SKM-1 treated with dmso at 0.1 percent for 144 hours (cell line): ENCODE data around the gene GXYLT1.
A peak's percentile ranks its signal among the peaks of the same experiment; 100 is the strongest.
"Not testable (repeated sequence)": the region's sequence is repeated elsewhere in the genome, so short reads cannot be mapped to it uniquely, and the experiment has no call there.

Experiments
- DNase-seq: peaks from one replicate; lab custom pipeline; 2025; ENCODE audit not compliant: unreplicated experiment; lab: John Stamatoyannopoulos, UW

Gene GXYLT1, protein sequence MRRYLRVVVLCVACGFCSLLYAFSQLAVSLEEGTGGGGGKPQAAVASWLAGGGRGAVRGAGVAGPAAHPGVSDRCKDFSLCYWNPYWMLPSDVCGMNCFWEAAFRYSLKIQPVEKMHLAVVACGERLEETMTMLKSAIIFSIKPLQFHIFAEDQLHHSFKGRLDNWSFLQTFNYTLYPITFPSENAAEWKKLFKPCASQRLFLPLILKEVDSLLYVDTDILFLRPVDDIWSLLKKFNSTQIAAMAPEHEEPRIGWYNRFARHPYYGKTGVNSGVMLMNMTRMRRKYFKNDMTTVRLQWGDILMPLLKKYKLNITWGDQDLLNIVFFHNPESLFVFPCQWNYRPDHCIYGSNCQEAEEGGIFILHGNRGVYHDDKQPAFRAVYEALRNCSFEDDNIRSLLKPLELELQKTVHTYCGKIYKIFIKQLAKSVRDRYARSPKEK

GRCh38 chr12:42144408-42145196, at the start of gene GXYLT1:
TSS of gene GXYLT1 (minus strand) at chr12:42144874. CDS start at chr12:42144646, 228 bp downstream.
- peak; percentile 66 for DNase-seq

- no peak for DNase-seq
Observed at GRCh38 chr12:42192686-42193085, 48.0 kb upstream of the GXYLT1 start.

DNA sequence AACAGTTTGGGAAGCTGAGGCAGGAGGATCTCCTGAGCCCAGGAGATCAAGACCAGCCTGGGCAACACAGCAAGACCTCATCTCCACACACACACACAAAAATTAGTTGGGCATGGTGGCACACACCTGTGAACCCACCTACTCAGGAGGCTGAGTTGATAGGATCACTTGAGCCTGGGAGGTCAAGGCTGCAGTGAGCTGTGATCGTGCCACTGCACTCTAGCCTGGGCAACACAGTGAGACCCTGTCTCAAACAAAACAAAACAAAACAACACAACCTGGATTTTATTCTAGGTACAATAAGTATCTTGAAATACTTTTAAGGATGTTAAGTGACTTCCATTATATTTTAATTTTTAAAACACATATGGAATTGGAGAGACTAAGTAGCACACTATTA, 47.6 kb upstream of the GXYLT1 start:
- DNase-seq = no peak

DNA sequence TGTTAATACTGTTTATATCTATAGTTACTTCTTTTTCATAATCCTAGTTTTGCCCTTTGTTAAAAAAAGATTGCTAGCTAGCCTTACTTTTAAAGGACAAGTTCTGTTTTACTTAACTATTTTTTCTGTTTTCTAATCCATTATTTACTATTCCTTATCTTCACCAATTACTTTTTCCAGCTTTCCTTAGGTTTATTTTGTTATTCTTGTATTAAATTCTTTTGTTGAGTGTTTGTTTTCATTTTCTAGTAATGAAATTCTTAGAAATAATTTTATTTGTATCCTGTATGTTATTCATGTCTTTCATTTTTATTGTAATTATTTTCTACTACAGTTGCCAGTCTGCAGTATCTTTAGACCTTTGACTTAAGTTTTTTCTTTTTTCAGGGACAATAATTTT, 45.7 kb upstream of the GXYLT1 start:
- no peak for DNase-seq

DNA sequence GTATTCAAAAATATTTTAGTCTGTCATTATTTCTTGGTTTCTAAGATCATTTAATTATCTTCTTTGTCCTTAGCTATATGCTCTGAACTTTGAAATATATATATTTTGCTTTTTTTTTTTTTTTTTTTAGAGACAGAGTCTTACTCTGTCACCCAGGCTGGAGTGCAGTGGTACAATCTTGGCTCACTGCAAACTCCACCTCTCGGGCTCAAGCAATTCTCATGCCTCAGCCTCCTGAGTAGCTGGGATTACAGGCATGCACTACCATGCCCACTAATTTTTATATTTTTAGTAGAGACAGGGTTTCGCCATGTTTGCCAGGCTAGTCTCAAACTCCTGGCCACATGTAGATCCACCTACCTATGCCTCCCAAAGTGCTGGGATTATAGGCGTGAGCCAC, 43.6 kb upstream of the GXYLT1 start:
- not testable (repeated sequence) for DNase-seq

- DNase-seq = no peak
Observed at GRCh38 chr12:42187799-42188198, 43.1 kb upstream of the GXYLT1 start.

DNA sequence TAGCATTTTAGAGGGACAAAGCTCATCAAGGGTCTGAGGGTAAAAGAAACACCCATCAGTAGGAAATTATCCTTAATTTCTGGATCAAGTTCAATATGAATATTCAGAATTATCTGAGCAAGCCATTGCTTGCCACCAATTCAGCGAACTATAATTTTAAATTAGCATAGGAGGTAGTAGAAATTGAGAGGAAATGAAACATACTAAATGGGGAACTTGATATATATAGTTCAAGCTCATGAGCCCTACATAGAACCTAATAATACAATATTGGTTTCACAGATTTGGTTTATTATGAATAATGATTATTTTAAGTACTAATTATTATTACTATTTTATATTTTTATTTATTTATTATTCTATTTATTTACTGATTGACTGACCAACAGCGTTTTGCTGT, 42.1 kb upstream of the GXYLT1 start:
- no peak for DNase-seq

- no peak for DNase-seq
Observed at GRCh38 chr12:42182394-42182793, 37.7 kb upstream of the GXYLT1 start.

- peak; percentile 51 for DNase-seq
Observed at GRCh38 chr12:42180990-42181596, 36.4 kb upstream of the GXYLT1 start.

DNA sequence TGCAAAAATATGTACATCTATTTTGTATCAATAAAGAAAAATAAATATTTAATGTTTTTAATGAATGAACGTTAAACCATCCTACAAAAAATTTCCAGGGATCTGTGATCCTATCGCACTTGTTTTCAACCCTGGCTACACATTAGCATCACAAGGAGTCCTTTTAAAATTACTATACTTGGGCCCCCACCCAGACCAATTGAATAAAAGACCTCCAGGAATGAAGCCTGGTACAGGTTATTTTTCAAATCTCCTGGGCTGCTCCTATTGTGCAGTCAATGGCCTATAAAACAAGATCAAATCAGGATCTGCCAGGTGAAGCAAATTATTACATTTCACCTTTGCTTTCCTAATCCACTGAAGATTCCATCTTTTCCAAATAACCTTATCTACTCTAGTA, 33.4 kb upstream of the GXYLT1 start:
- DNase-seq = no peak

GRCh38 chr12:42174978-42175377, 30.3 kb upstream of the GXYLT1 start:
- DNase-seq = no peak

DNA sequence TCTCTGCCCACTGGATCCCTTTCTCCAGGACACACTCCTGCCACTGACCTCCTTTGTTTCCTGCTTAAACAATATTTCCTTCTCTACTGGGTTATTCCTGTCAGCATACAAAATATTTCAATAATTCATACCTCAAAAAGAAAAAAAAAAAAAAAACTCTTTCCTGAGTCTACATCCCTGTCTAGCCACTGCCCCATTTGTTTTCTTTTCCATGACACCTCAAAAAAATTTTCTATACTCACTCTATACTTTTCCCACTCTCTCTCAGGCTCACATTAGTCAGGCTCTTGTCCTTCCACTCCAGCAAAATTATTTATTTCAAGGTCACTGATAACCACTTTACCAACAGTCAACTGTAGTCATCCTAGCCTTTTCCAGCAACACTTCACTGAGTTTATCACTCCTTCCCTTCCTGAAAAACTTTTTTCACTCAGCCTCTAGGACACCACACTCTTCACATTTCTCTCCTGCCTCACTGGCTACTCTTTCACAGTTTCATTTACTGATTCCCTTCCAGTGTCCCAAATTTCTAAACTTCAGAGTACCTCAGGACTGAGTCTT, 29.4 kb upstream of the GXYLT1 start:
- no peak for DNase-seq

DNA sequence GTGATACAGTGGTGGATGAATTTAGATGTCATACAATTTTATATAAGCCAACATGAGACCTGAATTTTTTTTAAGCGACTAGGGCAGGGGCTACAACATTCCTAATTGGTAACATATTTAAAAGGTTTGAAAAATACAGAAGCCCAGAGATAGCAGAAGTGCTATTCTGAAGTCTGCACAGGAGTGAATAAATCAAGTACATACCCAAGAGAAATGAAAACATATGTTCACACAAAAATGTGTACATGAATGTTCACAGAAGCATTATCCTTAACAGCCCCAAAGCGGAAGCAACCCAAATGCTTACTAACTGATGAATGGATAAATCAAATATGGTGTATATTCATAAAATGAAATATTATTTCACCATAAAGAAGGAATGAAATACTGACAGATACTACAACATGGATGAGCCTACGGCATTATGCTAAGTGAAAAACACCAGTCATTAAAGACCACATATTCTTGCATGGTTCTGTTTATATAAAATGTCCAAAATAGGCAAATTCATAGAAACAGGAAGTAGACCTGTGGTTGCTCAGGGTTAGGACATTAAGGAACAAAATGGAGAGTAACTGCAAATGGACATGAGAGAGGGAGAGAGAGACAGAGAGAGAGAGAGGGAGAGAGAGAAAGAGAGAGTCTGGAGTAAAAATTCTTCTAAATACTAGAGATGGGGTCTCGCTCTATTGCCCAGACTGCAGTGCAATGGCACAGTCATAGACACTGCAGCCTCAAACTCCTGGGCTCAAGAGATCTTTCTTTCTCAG, 28.0 kb upstream of the GXYLT1 start:
- DNase-seq = peak; percentile 2

DNA sequence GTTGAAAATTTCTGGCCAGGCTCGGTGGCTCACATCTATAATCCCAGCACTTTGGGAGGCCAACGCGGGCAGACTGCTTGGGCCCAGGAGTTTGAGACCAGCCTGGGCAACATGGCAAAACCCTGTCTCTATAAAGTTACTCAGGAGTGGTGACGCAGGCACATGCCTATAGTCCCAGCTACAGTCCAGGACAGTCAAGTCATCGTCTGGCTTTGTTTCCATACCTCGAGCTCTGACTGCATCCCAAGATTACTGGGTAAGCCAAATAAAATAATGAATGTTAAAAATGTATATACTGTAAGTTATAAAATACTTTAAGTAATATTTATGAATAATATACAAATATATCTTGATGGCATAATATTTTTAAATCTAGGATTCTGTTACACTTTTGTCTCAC, 23.0 kb upstream of the GXYLT1 start:
- no peak for DNase-seq

DNA sequence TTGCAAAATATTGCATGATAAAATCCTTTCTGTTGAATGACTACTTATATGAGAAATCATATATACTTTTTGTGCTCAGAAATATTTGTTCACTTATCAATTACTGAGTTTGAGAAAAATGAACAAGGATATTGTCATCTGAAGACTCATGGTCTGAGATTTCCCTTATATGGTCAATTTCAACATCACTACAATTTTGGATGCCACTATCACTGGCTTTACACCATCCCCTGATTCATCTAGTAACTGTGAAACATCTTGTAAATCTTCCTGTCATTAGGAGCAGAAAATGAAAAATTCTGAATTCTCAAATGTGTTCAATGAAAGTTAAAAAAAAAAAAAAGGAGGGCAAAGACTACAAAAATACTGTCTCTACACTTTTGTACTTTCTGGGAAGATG, 21.8 kb upstream of the GXYLT1 start:
- no peak for DNase-seq

DNA sequence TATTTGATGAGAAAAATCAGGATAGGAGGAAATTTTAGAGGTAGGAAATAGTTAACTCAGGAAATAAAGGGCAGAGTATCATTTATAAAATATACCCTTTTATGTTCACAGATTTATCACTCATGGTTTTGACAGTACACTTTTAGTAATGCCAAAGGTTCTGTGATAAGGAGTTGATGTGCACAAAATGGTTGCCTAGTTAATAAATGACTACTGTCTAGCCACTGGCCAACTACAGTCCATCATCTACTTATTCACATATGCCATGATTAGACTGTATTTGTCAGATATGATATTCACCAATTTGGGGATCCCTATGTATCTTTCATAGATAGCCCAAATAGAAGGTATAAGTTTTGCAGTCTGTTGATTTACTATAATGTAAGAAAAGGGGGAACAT, 19.2 kb upstream of the GXYLT1 start:
- DNase-seq = no peak

GRCh38 chr12:42162965-42163364, 18.3 kb upstream of the GXYLT1 start:
- no peak for DNase-seq

DNA sequence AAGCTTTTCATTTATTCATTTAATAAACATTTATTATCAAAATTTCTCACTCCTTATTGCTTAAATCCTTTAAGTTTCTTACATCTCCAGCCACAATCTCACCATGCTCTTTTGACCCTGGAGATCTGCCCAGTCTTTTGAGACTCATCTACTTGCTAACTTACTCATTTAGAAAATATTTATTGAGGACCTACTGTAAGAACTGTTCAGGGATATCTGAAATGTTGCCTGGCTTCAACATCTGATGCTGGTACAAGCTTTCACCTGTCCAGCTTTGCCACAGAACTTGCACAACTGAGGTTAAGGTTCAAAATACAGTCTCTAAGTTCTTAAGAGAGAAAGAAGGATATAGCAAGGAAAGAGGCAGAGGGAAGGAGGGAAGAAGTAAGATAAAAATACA, 17.5 kb upstream of the GXYLT1 start:
- DNase-seq = no peak

GRCh38 chr12:42161529-42161928, 16.9 kb upstream of the GXYLT1 start:
- DNase-seq = no peak

GRCh38 chr12:42156232-42156631, 11.6 kb upstream of the GXYLT1 start:
- DNase-seq = no peak
